ENCODE measurements around the gene KIF21B.

- TF ChIP-seq CTCF (conservative IDR thresholded peaks at IDR 0.05; ENCODE audit: low read depth in 2 of 2) = no peak
- TF ChIP-seq EZH2phosphoT487 (IDR thresholded peaks at IDR 0.05; ENCODE audit: unreplicated experiment) = no peak
- no peak for TF ChIP-seq REST (IDR thresholded peaks at IDR 0.05; ENCODE audit: unreplicated experiment)
- no peak for TF ChIP-seq POLR2AphosphoS5 (IDR thresholded peaks at IDR 0.05; ENCODE audit: low read depth)
- no peak for TF ChIP-seq EZH2 (IDR thresholded peaks at IDR 0.05; ENCODE audit: low read depth, unreplicated experiment)
- no peak for TF ChIP-seq CREB1 (CRISPR knock-in tag; IDR thresholded peaks at IDR 0.05; ENCODE audit: low read depth)
- no peak for TF ChIP-seq JUNB (IDR thresholded peaks at IDR 0.05; ENCODE audit: unreplicated experiment)
- TF ChIP-seq STAT1 (IDR thresholded peaks at IDR 0.05; ENCODE audit: unreplicated experiment) = no peak
- no peak for TF ChIP-seq ETS1 (IDR thresholded peaks at IDR 0.05)
- TF ChIP-seq ZNF114 (CRISPR knock-in tag; IDR thresholded peaks at IDR 0.05) = no peak
Observed at GRCh38 chr1:201032408-201032807, 8.9 kb upstream of the KIF21B start.

Measured in GM23338 (cell line).